Spleen (tissue), 7 donors: ENCODE measurements around the gene ATP10A.

Source experiments
- CTCF ChIP-seq, 11 experiments: fragments of 200-600 bp in 7 of 11; fragments of 450-650 bp in 4 of 11; sonication (generic) in 4 of 11; IDR thresholded peaks in 8 of 11; conservative IDR thresholded peaks in 3 of 11; 1 replicate in 7 of 11; 2 replicates in 4 of 11; pipeline versions ENCODE4 v1.4.0 to v1.8.0; 2016 to 2021; ENCODE audit warnings: antibody characterized with exemption in 11 of 11, inconsistent platforms in 4 of 11, mild to moderate bottlenecking in 1 of 11
- POLR2A ChIP-seq, 3 donors: fragments of 450-650 bp; IDR thresholded peaks; one replicate each; pipeline ENCODE4 v1.5.1; 2017; ENCODE audit warnings: antibody characterized with exemption in 3 of 3, mild to moderate bottlenecking in 1 of 3
- donor health status: DM: no; HTN: no; CAD: no; lungs with moderate emphysema.
- donor health status: DM: no; HTN: no; CAD: no.
- donor health status: DM: no; HTN: no; CAD: no.

DNA sequence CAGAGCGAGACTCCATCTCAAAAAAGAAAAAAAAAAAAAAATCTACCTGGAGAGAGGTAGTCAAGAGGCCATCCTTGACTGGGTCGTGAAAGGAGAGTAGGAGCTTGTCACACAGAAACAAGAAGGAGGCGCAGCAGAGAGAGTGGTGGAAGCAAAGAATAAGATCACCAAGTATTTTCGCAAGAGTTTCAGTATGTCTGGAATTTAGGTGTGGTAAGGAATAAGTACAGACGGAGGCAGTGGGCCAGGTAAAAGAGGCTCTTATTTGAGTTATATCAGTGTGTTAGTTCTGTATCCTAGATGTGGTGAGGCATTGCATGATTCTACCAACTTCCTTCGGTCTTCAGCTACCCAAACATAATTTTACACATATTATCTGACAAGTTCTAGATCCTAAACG, 14.6 kb upstream of the ATP10A start:
- no peak for TF ChIP-seq CTCF (IDR thresholded peaks at IDR 0.05 in 8 of 11, conservative IDR thresholded peaks at IDR 0.05 in 3 of 11)
- no peak for TF ChIP-seq POLR2A (IDR thresholded peaks at IDR 0.05)
